PFSK-1 (cell line): ENCODE measurements around the gene SLC38A5.

Experiments used
- FOXP2 ChIP-seq: optimal IDR thresholded peaks from 2 replicates; pipeline ENCODE3; 2011; ENCODE audit warnings: borderline replicate concordance, control low read depth, inconsistent platforms; ENCODE audit not compliant: insufficient read depth; ENCODE audit errors: extremely low read length, extremely low read depth
- POLR2AphosphoS5 ChIP-seq: IDR thresholded peaks from 2 replicates; pipeline ENCODE4 v1.6.1; 2012; ENCODE audit warnings: low read depth, mild to moderate bottlenecking, control low read depth, low read length, moderate library complexity
- REST ChIP-seq, 2 experiments: IDR thresholded peaks; 2 replicates each; pipeline versions ENCODE4 v1.6.1 to v1.8.0; 2011 to 2012; ENCODE audit warnings: low read depth in 2 of 2, low read length in 2 of 2, control low read depth in 1 of 2, inconsistent platforms in 1 of 2, mild to moderate bottlenecking in 1 of 2, moderate library complexity in 1 of 2; ENCODE audit not compliant: insufficient read depth in 1 of 2
- SIN3A ChIP-seq: IDR thresholded peaks from 2 replicates; pipeline ENCODE4 v1.6.1; 2012; ENCODE audit warnings: mild to moderate bottlenecking, low read length, moderate library complexity, borderline replicate concordance; ENCODE audit not compliant: insufficient read depth
- TAF1 ChIP-seq: IDR thresholded peaks from 2 replicates; pipeline ENCODE4 v1.6.1; 2012; ENCODE audit warnings: low read length, control low read depth, borderline replicate concordance; ENCODE audit not compliant: insufficient read depth

GRCh38 chrX:48514868-48515460 lies 44.9 kb upstream of the SLC38A5 start:
- TF ChIP-seq POLR2AphosphoS5, result no peak
- no peak for TF ChIP-seq TAF1
- no peak for TF ChIP-seq REST (IDR thresholded peaks at IDR 0.05; ENCODE audit: insufficient read depth in 1 of 2, low read depth in 2 of 2, low read length in 2 of 2)
- TF ChIP-seq SIN3A, result no peak
- no peak for TF ChIP-seq FOXP2
